GM12873 (cell line): ENCODE results near the gene N4BP2.

Experiments used
- CTCF ChIP-seq: IDR thresholded peaks from 2 replicates; pipeline ENCODE4 v1.5.1; 2012; ENCODE audit warnings: low read depth, mild to moderate bottlenecking, moderate library complexity, low read length, control low read depth; ENCODE audit not compliant: insufficient read depth; ENCODE audit errors: missing control alignments

The N4BP2 gene

DNA sequence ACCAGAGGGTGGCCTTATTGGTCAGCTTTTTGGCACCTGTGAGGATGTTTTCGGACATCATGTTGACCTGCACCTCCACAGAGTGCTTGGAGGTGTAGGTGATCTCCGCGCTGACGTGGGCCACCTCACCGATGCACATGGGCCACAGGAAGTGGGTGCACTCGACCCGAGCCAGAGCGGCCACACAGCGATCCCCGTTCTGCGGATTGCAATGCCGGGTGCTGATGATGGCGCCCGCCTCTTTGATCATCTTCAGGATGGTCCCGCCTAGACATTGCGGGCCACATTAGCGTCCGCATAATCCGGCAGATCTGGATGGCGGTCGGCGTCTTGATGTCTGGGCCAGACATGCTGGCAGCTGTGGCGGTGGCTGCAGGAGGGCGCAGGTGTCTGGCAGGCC is 12.9 kb upstream of the N4BP2 start:
- TF ChIP-seq CTCF: no peak

GRCh38 chr4:40046311-40046980 is 10.2 kb upstream of the N4BP2 start:
- no peak for TF ChIP-seq CTCF

GRCh38 chr4:40053161-40053560 is 3.5 kb upstream of the N4BP2 start:
- TF ChIP-seq CTCF: no peak

DNA sequence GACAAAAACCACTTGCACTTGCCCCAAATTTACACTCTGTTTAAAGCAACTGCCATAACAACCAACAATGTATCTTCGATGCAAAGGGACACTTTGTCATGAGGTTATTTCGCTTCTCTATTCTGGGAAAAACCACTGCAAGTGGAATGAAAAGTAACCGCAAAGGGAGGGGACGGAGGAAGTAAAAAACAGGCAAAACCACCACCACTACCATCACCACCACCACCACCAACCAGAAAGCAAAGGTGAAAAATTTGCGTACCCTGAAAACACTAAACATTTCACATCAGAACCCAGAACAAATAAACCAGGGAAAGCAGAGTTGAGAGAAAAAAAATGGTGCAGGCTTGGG is 1.2 kb upstream of the N4BP2 start:
- no peak for TF ChIP-seq CTCF

DNA sequence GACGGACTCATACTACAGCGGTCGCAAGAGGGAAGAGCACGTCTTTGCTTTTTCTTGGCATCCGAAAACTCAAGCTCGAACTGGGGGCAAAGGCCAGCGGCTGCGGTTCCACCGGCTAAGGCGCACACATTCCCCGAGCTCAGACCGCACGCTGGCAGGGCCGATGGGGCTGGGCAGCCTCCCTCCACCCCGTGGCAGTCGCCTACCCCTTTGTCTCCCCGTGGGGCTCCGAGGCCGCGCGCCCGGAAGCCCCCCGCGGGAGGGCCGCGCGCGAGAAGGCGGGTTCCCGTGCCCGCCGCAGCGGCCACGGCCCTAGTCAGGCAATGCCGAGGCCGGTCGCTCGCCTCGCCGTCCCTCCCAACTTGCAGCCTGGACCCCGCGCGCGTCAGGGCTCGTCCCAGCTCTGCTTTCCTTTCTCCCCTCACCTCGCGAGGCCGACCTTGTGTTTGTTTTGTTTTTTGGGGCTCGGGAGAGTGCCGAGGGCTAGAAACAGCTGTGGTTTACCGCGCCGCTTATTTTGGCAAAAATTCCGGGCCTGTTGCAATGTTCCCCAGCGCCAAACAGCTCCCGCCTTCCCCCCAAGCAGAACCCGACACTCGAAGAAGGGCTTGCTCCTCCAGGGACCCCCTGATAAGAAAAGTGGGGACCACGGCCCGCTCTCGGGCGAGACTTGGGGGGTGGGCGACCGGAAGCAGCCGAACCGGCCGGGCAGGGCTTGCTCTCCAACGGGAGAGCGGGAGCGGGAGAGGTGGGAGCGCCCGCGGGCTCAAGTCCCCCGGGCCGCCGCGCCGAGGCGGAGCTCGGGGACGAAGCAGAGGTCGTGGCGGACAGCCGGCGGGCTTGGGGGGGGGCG is 561 bp upstream of the N4BP2 start:
- TF ChIP-seq CTCF: no peak

DNA sequence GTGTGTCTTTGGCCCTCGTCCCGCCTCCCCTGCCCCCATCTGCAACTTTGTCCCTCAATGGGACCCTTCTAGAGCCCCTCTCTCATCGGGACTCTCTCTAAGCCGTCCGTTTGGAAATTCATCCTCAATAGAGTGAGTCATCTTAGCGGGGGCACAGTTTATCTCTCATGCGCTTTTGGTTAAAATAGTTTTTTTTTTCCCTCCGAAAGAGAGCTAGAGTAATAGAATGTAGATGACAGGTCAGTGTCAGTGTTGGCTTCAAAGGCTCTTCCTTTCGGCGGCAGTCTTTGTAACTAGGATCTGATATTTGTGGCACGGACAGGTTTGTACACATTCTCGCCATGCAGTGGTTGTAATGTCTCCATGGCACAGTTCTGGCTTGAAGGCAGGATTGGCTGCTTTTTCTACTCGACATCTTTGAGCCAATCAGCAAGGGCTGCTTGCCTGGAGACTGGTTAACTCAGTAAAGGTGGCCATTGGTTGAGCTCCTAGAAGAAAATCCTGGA is 989 bp downstream of the N4BP2 start:
- TF ChIP-seq CTCF: no peak

DNA sequence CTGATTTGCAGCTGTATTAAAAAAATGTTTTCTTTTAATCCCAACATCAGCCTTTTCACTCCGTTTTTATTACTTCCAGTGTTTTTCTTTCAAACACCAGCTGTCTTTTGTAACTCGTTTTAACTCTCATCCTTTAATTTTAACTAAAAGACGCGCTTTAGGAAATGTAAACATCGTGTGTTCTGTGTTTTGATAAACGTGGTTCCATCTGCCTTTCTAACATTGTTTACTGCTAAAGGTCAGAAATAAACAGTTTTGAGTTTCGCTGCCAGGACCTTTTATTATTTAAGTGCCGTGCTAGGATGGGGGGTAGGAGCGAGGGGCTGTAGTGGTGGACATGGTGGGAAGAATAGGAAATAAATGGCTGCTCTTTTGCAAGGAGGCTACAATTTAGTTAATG is 1.5 kb downstream of the N4BP2 start:
- no peak for TF ChIP-seq CTCF
